Common myeloid progenitor, CD34-positive (primary cell): ENCODE data around the gene DDX52.
A peak's percentile ranks its signal among the peaks of the same experiment; 100 is the strongest.

Source experiments
- CTCF ChIA-PET: fragments of 350-600 bp; sonication (Branson Sonifier 250); formaldehyde crosslinking; loops from one replicate; lab custom pipeline; 2021; ENCODE audit warnings: antibody characterized with exemption; lab: Charles Lee
- POLR2A ChIA-PET: fragments of 350-600 bp; sonication (Branson Sonifier 250); formaldehyde crosslinking; loops from one replicate; lab custom pipeline; 2021; ENCODE audit warnings: antibody characterized with exemption; lab: Charles Lee
- DNase-seq, 3 donors: peaks; one replicate each; pipeline versions ENCODE4 v3.0.0 to v3.0.0-alpha.2; 2013
- H3K27ac ChIP-seq, 2 experiments: 1 replicate in 1 of 2; 2 replicates in 1 of 2; pipeline ENCODE4 v1.7.0; 2013; ENCODE audit warnings: inconsistent platforms in 2 of 2, low read length in 2 of 2, mild to moderate bottlenecking in 2 of 2, low read depth in 1 of 2, moderate library complexity in 1 of 2; ENCODE audit not compliant: severe bottlenecking in 2 of 2, insufficient read depth in 1 of 2, poor library complexity in 1 of 2
- H3K27me3 ChIP-seq, 5 experiments: replicated peaks in 2 of 5; 1 replicate in 3 of 5; 2 replicates in 2 of 5; pipeline versions ENCODE4 v1.6.1 to v1.7.0; 2013; ENCODE audit warnings: low read length in 4 of 5, mild to moderate bottlenecking in 2 of 5, moderate library complexity in 2 of 5, inconsistent platforms in 1 of 5; ENCODE audit not compliant: insufficient read depth in 5 of 5, control insufficient read depth in 4 of 5
- H3K36me3 ChIP-seq, 4 experiments: 1 replicate in 2 of 4; 2 replicates in 2 of 4; pipeline versions ENCODE4 v1.6.1 to v1.7.0; 2013; ENCODE audit warnings: low read length in 3 of 4, control low read depth in 1 of 4, mild to moderate bottlenecking in 1 of 4; ENCODE audit not compliant: control insufficient read depth in 4 of 4, insufficient read depth in 4 of 4
- H3K4me1 ChIP-seq, 4 experiments: 1 replicate in 3 of 4; 2 replicates in 1 of 4; pipeline versions ENCODE4 v1.6.1 to v1.7.1; 2013; ENCODE audit warnings: low read length in 3 of 4, mild to moderate bottlenecking in 3 of 4, control low read depth in 1 of 4, inconsistent platforms in 1 of 4, moderate library complexity in 1 of 4; ENCODE audit not compliant: control insufficient read depth in 4 of 4, insufficient read depth in 4 of 4; ENCODE audit errors: control extremely low read depth in 1 of 4
- H3K4me3 ChIP-seq, 7 experiments: 1 replicate in 4 of 7; 2 replicates in 3 of 7; pipeline versions ENCODE4 v1.5.1 to v1.7.0; 2013; ENCODE audit warnings: mild to moderate bottlenecking in 7 of 7, low read length in 6 of 7, moderate library complexity in 6 of 7, inconsistent platforms in 2 of 7, low read depth in 2 of 7, control low read depth in 1 of 7; ENCODE audit not compliant: insufficient read depth in 4 of 7, control insufficient read depth in 1 of 7; ENCODE audit errors: extremely low read depth in 1 of 7
- H3K9me3 ChIP-seq, 5 experiments: 1 replicate in 4 of 5; 2 replicates in 1 of 5; pipeline versions ENCODE4 v1.6.1 to v1.7.1; 2013; ENCODE audit warnings: low read length in 4 of 5, mild to moderate bottlenecking in 2 of 5, inconsistent platforms in 1 of 5, low read depth in 1 of 5, moderate library complexity in 1 of 5; ENCODE audit not compliant: control insufficient read depth in 4 of 5, insufficient read depth in 2 of 5; ENCODE audit errors: control extremely low read depth in 1 of 5
- WGBS: methylation state at CpG from one replicate; pipeline ENCODE4 v1.1.5; 2013; ENCODE audit not compliant: insufficient coverage; 5-methylcytosine and 5-hydroxymethylcytosine counted together

The DDX52 gene

GRCh38 chr17:37677021-37677420 is 33.8 kb upstream of the DDX52 start:
- H3K27me3 ChIP-seq = no peaks in the 10 kb centered on the region
- CTCF ChIA-PET = no interaction called here
- POLR2A ChIA-PET = no interaction called here
- 100% methylated on average over 1 of the region's 1 CpG for WGBS
- H3K4me1 ChIP-seq = peaks cover 10 to 24% (median 19%) of the 10 kb centered on the region in 4 experiments
- no peak for DNase-seq
- no peak overlapping the region for H3K4me3 ChIP-seq
- no peak overlapping the region for H3K27ac ChIP-seq
- peaks cover 0 to 5% (median 0%) of the 10 kb centered on the region in 5 experiments for H3K9me3 ChIP-seq
- H3K36me3 ChIP-seq = no peaks in the 10 kb centered on the region

GRCh38 chr17:37676115-37676925 is 33.1 kb upstream of the DDX52 start:
- DNase-seq = peak; percentile 67 to 94 (median 92)
- H3K27me3 ChIP-seq = no peaks in the 10 kb centered on the region
- H3K27ac ChIP-seq = no peak overlapping the region
- H3K9me3 ChIP-seq = peaks cover 0 to 5% (median 0%) of the 10 kb centered on the region in 5 experiments
- ChIA-PET POLR2A (no interaction called here), CTCF (no interaction called here)
- H3K4me1 ChIP-seq = peaks cover 10 to 24% (median 19%) of the 10 kb centered on the region in 4 experiments
- peak overlapping the region in 1 of 7 experiments; percentile 32 for H3K4me3 ChIP-seq
- no peaks in the 10 kb centered on the region for H3K36me3 ChIP-seq
- WGBS = 29% methylated on average over 6 of the region's 7 CpGs

DNA sequence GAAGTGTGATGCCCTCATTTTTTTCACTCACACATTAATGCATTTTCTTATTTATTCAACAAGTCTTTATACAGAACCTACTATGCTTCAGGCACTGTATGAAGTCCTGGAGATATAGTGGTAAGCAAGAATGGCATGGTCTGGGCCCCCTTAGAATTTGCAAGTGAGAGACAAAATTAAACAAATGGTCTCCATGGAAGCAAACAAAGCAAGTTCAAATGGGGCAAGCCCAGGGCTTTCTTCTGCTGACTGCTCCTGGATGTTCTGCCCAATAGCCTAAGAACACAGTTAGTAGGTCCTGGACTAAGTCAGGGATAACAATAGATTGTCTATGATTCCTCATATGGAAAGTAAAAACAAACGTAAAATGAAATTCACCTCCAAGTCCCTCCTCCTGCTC is 31.3 kb upstream of the DDX52 start:
- DNase-seq = peak in 2 of 3 donors; percentile 44 to 46
- no peaks in the 10 kb centered on the region for H3K36me3 ChIP-seq
- ChIA-PET CTCF (no interaction called here), POLR2A (no interaction called here)
- H3K4me3 ChIP-seq = no peak overlapping the region
- no peaks in the 10 kb centered on the region for H3K27me3 ChIP-seq
- H3K9me3 ChIP-seq = peaks cover 0 to 5% (median 0%) of the 10 kb centered on the region in 5 experiments
- H3K27ac ChIP-seq = no peak overlapping the region
- no CpG with 5 or more reads among the region's 1 CpG for WGBS
- peaks cover 10 to 24% (median 19%) of the 10 kb centered on the region in 4 experiments for H3K4me1 ChIP-seq

- H3K4me1 ChIP-seq = peaks cover 10 to 24% (median 19%) of the 10 kb centered on the region in 4 experiments
- 100% methylated on average over 1 of the region's 2 CpGs for WGBS
- CTCF ChIA-PET = interaction anchor here (1.4 to 1.5 kb wide), 2 partner anchors 11 to 22 kb away, joined by 4 to 5 read pairs; no protein-coding TSS in a partner anchor
- no peaks in the 10 kb centered on the region for H3K36me3 ChIP-seq
- no peaks in the 10 kb centered on the region for H3K9me3 ChIP-seq
- no peak for DNase-seq
- H3K27me3 ChIP-seq = no peaks in the 10 kb centered on the region
- H3K27ac ChIP-seq = no peak overlapping the region
- POLR2A ChIA-PET = no interaction called here
- no peak overlapping the region for H3K4me3 ChIP-seq
These were observed 30.1 kb upstream of the DDX52 start for GRCh38 chr17:37673386-37673785.

DNA sequence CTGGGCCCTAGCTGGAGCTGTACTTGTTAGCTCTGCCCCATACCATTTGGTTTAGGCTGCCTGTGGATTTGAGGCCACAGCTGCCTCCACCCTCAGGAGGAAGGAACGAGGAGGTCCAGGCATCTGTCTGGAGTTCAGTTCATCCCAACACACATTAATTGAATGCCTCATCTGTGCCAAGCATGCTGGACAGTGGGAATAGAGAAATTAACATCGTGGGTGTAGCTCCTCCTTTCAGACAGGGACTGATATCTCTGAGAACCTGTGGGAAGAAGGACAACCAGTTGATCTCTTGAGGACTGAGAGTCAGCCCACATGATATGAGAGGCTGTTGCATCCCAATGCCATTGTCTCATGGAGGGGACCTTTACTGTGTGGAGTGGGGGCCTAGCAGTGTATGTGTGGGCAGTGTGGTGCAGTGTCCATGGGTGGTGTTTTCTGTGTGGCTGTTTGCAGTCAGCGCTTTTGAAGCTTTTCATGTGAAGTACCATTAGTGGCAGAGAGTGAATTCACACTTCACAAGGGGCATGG is 29.4 kb upstream of the DDX52 start:
- CTCF ChIA-PET = interaction anchor here (1.4 to 1.5 kb wide), 2 partner anchors 10 to 23 kb away, joined by 4 to 5 read pairs; no protein-coding TSS in a partner anchor
- H3K4me3 ChIP-seq = no peak overlapping the region
- H3K9me3 ChIP-seq = no peaks in the 10 kb centered on the region
- H3K27ac ChIP-seq = no peak overlapping the region
- POLR2A ChIA-PET = no interaction called here
- 100% methylated on average over 2 of the region's 3 CpGs for WGBS
- H3K27me3 ChIP-seq = no peaks in the 10 kb centered on the region
- DNase-seq = no peak
- H3K36me3 ChIP-seq = no peaks in the 10 kb centered on the region
- peaks cover 10 to 24% (median 19%) of the 10 kb centered on the region in 4 experiments for H3K4me1 ChIP-seq

- POLR2A ChIA-PET = no interaction called here
- no peak for DNase-seq
- H3K4me1 ChIP-seq = peaks cover 10 to 22% (median 17%) of the 10 kb centered on the region in 4 experiments
- H3K27me3 ChIP-seq = no peaks in the 10 kb centered on the region
- 100% methylated on average over 2 of the region's 2 CpGs for WGBS
- no peaks in the 10 kb centered on the region for H3K36me3 ChIP-seq
- no peak overlapping the region for H3K27ac ChIP-seq
- no peak overlapping the region for H3K4me3 ChIP-seq
- CTCF ChIA-PET = interaction anchor here (0.6 to 1.5 kb wide), 3 partner anchors 9 to 324 kb away, joined by 4 to 5 read pairs (median 4); no protein-coding TSS in a partner anchor
- no peaks in the 10 kb centered on the region for H3K9me3 ChIP-seq
These were observed 28.7 kb upstream of the DDX52 start for GRCh38 chr17:37671824-37672547.
